GM13976 (cell line): ENCODE data around the gene TECTA.

Experiments used
- DNase-seq: peaks from one replicate; pipeline ENCODE4 v3.0.0; 2012; ENCODE audit warnings: low spot score
- in situ Hi-C: fragments of 300-500 bp; cut with MboI; formaldehyde crosslinking; loops from one replicate; pipeline ENCODE4 v1.12.0; 2022; ENCODE audit warnings: low sequenced_read_pairs, mixed read lengths, inconsistent platforms; ENCODE audit not compliant: unreplicated experiment
- TF ChIP-seq, protein P1 (sequence below): IDR thresholded peaks from 2 replicates; pipeline ENCODE4 v1.5.1; 2012; ENCODE audit warnings: borderline replicate concordance, mild to moderate bottlenecking; ENCODE audit not compliant: insufficient read depth; ENCODE audit errors: extremely low read depth, missing control alignments, control extremely low read depth

TECTA gene

DNA sequence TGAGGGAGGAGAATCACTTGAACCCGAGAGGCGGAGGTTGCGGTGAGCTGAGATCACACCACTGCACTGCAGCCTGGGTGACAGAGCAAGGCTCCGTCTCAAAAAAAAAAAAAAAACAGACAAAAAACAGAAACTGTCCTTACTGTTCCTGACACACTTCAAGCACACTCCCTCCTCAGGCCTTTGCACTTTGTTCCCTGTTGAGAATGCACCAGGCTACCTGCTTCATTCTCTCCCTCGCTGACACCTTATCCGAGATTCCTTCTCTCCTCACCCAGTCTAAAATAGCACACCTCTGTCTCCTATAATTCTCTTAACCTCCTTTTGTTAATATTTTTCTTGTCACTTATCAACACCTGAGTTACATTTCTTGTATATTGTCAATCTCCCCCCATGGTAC, 32.3 kb upstream of the TECTA start:
- DNase-seq = no peak
- in situ Hi-C loops = no loop called here
- TF ChIP-seq, protein P1, sequence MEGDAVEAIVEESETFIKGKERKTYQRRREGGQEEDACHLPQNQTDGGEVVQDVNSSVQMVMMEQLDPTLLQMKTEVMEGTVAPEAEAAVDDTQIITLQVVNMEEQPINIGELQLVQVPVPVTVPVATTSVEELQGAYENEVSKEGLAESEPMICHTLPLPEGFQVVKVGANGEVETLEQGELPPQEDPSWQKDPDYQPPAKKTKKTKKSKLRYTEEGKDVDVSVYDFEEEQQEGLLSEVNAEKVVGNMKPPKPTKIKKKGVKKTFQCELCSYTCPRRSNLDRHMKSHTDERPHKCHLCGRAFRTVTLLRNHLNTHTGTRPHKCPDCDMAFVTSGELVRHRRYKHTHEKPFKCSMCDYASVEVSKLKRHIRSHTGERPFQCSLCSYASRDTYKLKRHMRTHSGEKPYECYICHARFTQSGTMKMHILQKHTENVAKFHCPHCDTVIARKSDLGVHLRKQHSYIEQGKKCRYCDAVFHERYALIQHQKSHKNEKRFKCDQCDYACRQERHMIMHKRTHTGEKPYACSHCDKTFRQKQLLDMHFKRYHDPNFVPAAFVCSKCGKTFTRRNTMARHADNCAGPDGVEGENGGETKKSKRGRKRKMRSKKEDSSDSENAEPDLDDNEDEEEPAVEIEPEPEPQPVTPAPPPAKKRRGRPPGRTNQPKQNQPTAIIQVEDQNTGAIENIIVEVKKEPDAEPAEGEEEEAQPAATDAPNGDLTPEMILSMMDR = no peak

DNA sequence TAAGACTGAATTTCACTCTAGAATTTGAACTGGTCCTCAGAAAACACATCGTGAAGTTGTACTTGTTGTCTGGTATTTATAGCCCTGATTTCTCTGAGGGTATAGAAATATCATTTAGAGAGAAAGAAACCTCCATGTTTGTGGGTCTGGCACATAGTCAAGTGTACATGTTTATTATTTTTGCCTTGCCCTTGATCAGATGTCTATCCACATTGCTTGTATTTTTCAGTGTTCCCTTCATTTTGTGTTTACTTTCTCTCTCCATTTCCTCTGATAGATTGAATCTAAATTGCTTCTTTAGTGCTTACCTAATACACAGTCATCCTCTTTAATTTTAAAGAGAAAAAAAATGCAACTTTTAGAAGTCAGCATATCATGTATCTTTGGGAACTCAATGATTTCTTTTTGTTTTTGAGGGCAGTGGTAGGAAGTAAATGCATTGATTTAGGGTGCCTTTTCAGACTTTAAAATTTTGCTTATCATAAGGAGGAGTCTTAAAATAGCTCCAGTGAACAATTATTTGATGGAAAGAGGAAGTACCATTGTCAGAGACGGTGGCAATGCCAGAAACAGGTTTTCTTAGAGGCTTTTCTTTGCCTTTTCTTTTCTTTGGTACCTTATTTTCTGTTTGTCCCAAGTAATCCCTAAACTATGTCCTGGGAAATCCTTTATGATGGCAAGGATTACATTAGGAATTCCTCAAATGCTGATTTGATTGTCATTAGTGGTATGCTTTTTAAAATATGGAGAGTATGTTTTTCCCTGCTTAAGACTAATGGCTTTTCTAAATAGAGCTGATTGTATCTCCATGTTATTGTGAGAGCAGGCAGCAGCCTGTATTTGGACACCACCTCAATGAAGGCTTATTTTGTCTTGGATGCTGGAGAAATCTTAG, 29.8 kb upstream of the TECTA start:
- no peak for DNase-seq
- TF ChIP-seq, protein P1 = no peak
- in situ Hi-C loops = no loop called here

DNA sequence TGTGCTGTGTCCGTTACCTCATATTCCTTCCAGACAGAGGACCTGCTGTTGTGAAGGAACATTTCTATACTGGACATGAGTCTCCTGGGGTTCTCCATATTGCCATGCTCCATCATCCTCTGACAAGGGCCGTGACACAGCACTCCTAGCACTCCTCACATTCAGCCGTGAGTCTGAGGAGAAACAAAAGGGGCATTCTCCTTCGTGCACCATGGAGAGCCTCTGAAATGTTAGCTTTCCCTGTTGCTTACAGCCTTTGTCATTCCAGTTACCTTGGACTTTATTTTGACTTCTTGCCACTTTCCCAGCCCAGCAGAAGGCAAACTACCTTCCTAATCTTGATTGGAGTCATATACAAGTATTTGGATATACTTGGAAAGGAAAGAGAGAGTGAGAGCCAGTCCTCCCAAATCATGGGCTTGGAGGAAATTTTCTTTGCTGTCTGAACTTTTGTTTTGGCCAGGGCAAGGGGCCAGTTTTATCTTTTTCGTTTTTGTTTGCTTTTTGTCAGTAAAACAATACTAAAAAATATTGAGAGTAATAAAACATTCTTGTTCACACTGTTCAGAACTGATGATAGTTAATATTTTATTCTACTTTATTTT, 29.1 kb upstream of the TECTA start:
- TF ChIP-seq, protein P1 = no peak
- DNase-seq = no peak
- in situ Hi-C loops = no loop called here

DNA sequence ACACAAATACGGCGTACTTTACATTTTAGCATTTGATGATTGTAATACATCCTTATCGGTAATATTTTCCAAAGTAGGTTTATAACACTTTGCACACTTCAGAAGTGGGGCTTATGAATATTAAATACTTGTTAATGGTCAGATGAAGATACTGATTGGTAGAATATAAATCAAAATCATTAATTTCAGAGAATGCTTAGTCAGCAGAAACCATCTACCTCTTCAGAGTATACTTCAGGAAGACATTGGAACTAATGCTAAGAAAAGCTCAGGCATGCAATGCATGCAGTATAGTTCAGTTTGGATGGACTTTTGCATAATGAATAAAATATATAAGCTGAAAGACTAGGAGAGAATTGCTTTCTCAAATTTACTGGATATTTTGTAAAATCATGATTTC, 19.7 kb upstream of the TECTA start:
- no peak for DNase-seq
- in situ Hi-C loops = no loop called here
- TF ChIP-seq, protein P1 = no peak

DNA sequence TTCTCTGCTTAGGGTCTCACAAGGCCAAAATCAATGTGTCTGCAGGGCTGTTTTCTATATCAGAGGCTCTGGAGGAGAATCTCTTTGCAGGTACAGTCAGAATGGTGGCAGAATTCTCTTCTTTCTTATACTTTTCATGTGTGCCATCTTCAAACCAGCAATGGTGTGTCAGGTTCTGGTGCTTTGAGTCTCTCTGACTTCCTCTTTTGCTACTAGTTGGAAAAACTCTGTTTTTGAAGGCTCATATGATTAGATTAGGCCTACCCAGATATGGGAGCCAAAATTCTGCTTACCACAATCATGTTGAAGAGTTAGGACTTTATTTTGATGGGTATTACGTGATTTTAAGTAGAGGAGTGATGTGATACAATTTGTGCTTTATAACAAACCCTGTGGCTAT, 18.8 kb upstream of the TECTA start:
- TF ChIP-seq, protein P1 = no peak
- no peak for DNase-seq
- in situ Hi-C loops = no loop called here

DNA sequence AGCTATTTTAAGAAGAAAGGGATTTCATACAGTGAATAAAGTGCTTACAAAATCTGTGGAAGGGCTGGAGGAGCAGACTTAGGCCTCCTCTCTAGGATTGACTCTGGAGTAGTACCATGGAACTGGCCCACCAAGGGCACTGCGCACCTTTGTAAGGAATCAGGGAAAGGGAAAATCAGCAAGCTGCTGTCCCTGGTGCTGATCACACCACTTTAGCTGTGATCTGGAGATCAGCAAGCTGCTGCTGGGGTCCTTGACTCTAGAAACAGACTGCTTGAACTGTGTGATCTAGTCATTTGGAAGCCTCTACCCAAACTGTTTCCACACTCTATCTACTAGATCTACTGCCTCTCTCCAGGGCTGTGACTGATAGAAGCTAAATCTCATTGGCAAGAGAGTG, 18.4 kb upstream of the TECTA start:
- DNase-seq = no peak
- TF ChIP-seq, protein P1 = no peak
- in situ Hi-C loops = no loop called here
